Endothelial cell of umbilical vein (primary cell): ENCODE measurements around the gene ZFPM1.

ENCODE experiments used
- CTCF ChIP-seq, 2 donors: IDR thresholded peaks; 1 replicate in 1 of 2; 2 replicates in 1 of 2; pipeline ENCODE4 v1.5.1; 2011; ENCODE audit warnings: low read length in 2 of 2, mild to moderate bottlenecking in 2 of 2, moderate library complexity in 2 of 2, control low read depth in 1 of 2, inconsistent platforms in 1 of 2, low read depth in 1 of 2; ENCODE audit not compliant: insufficient read depth in 1 of 2; ENCODE audit errors: extremely low read depth in 1 of 2
- EZH2 ChIP-seq: IDR thresholded peaks from 2 replicates; pipeline ENCODE4 v1.6.1; 2012; ENCODE audit warnings: borderline replicate concordance, low read depth, mild to moderate bottlenecking, moderate library complexity, low read length, inconsistent platforms; ENCODE audit not compliant: severe bottlenecking
- MAX ChIP-seq: IDR thresholded peaks from 2 replicates; pipeline ENCODE4 v1.6.1; 2011; ENCODE audit not compliant: insufficient read depth, insufficient read length
- POLR2A ChIP-seq: IDR thresholded peaks from 2 replicates; pipeline ENCODE4 v1.6.1; 2012; ENCODE audit warnings: low read depth, mild to moderate bottlenecking, control low read depth, low read length

GRCh38 chr16:88445583-88445960, 7.5 kb upstream of the ZFPM1 start:
- TF ChIP-seq CTCF (IDR thresholded peaks at IDR 0.05; ENCODE audit: extremely low read depth in 1 of 2, insufficient read depth in 1 of 2, low read depth in 1 of 2, low read length in 2 of 2) (no peak), MAX (no peak), POLR2A (no peak), EZH2 (no peak)
